MCF 10A (cell line): ENCODE results near the gene ELMO1. TPM values are rescaled to one million over a fixed set of nuclear protein-coding genes. Genes with fewer than 3 reads are reported as not detected.

Experiments used
- BruUV-seq: library from RNA; stranded (reverse); fragments of 400-500 nt; replicated peaks from 2 replicates; lab custom pipeline; 2021; lab: Mats Ljungman, UMichigan
- CTCF ChIA-PET: fragments of 300-600 bp; sonication (Branson Sonifier 250); formaldehyde crosslinking; extraction: SDS; loops from one replicate; lab custom pipeline; 2021; ENCODE audit warnings: antibody characterized with exemption, inconsistent platforms; lab: Yijun Ruan, JAX
- POLR2A ChIA-PET: fragments of 300-600, 350-650 bp; sonication (Branson Sonifier 250); formaldehyde crosslinking; extraction: SDS; loops from one replicate; lab custom pipeline; 2020; ENCODE audit warnings: antibody characterized with exemption, inconsistent platforms; lab: Yijun Ruan, JAX
- DNase-seq: peaks from one replicate; pipeline ENCODE4 v3.0.0-alpha.2; 2018; ENCODE audit not compliant: unreplicated experiment
- H3K27ac Mint-ChIP-seq: one replicate; pipeline ENCODE4 v1.8.0; 2022; ENCODE audit warnings: mild to moderate bottlenecking, low read depth, mixed read lengths; ENCODE audit not compliant: unreplicated experiment
- H3K27me3 Mint-ChIP-seq: one replicate; pipeline ENCODE4 v1.8.0; 2022; ENCODE audit warnings: mixed read lengths; ENCODE audit not compliant: insufficient read depth, unreplicated experiment
- H3K36me3 Mint-ChIP-seq: one replicate; pipeline ENCODE4 v1.8.0; 2022; ENCODE audit warnings: mild to moderate bottlenecking, moderate library complexity, mixed read lengths; ENCODE audit not compliant: insufficient read depth, unreplicated experiment
- H3K4me1 Mint-ChIP-seq: one replicate; pipeline ENCODE4 v1.8.0; 2022; ENCODE audit warnings: mixed read lengths; ENCODE audit not compliant: insufficient read depth, unreplicated experiment
- H3K4me3 Mint-ChIP-seq: one replicate; pipeline ENCODE4 v1.8.0; 2022; ENCODE audit warnings: mild to moderate bottlenecking, moderate library complexity, mixed read lengths; ENCODE audit not compliant: unreplicated experiment
- H3K9me3 Mint-ChIP-seq: one replicate; pipeline ENCODE4 v1.8.0; 2022; ENCODE audit warnings: mixed read lengths; ENCODE audit not compliant: unreplicated experiment
- CTCF ChIP-seq: fragments of 200-600 bp; IDR thresholded peaks from one replicate; pipeline ENCODE4 v1.8.0; 2022; ENCODE audit warnings: antibody characterized with exemption, mild to moderate bottlenecking; ENCODE audit not compliant: unreplicated experiment
- intact Hi-C: fragments of 100-400 bp; cut with micrococcal nuclease; formaldehyde crosslinking; loops from 2 replicates; pipeline ENCODE4 v1.14.1; 2022
- total RNA-seq: library from RNA; stranded (reverse); gene quantifications from 2 replicates; pipeline ENCODE4 v1.2.3, GENCODE V29; 2022

Gene ELMO1
- total RNA-seq, 1 experiment from 2014 or later = 0.30 TPM

- H3K27ac Mint-ChIP-seq = no peak overlapping the region
- POLR2A ChIA-PET = no interaction called here
- H3K27me3 Mint-ChIP-seq = no peaks in the 10 kb centered on the region
- TF ChIP-seq CTCF = no peak
- H3K9me3 Mint-ChIP-seq = peaks cover 8% of the 10 kb centered on the region
- H3K4me3 Mint-ChIP-seq = no peak overlapping the region
- CTCF ChIA-PET = interaction anchor here (0.5 kb wide), 1 partner anchor 29 kb away, joined by 3 read pairs; no protein-coding TSS in a partner anchor
- no peaks in the 10 kb centered on the region for H3K36me3 Mint-ChIP-seq
- BruUV-seq = no TSS peak
- DNase-seq = no peak
- no peaks in the 10 kb centered on the region for H3K4me1 Mint-ChIP-seq
- intact Hi-C loops = no loop called here
Measured at GRCh38 chr7:37410305-37411229, 38.1 kb downstream of the ELMO1 start.

DNA sequence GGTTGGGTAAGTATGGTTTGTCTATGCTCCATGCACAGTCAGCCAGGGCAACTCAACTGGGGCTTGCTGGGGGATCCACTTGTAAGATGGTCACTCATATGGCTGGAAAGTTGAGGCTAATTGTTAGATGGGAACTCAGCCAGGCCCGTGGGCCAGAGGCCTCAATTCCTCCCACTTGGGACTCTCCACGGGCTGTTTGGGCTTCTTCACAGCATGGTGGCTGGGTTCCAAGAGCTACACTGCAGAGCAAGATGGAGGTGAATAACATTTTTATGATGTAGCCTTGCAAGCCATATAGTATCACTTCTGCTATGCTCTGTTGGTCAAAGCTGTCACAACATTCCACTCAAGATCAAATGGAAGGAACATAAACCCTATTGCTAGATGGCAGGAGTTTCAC is 39.2 kb downstream of the ELMO1 start:
- POLR2A ChIA-PET = no interaction called here
- no peaks in the 10 kb centered on the region for H3K27me3 Mint-ChIP-seq
- H3K4me3 Mint-ChIP-seq = no peak overlapping the region
- H3K36me3 Mint-ChIP-seq = no peaks in the 10 kb centered on the region
- H3K9me3 Mint-ChIP-seq = peaks cover 8% of the 10 kb centered on the region
- BruUV-seq = no TSS peak
- TF ChIP-seq CTCF = no peak
- intact Hi-C loops = no loop called here
- no peaks in the 10 kb centered on the region for H3K4me1 Mint-ChIP-seq
- no peak for DNase-seq
- no peak overlapping the region for H3K27ac Mint-ChIP-seq
- CTCF ChIA-PET = interaction anchor here (0.9 kb wide), 1 partner anchor 86 kb away, joined by 6 read pairs; no protein-coding TSS in a partner anchor

DNA sequence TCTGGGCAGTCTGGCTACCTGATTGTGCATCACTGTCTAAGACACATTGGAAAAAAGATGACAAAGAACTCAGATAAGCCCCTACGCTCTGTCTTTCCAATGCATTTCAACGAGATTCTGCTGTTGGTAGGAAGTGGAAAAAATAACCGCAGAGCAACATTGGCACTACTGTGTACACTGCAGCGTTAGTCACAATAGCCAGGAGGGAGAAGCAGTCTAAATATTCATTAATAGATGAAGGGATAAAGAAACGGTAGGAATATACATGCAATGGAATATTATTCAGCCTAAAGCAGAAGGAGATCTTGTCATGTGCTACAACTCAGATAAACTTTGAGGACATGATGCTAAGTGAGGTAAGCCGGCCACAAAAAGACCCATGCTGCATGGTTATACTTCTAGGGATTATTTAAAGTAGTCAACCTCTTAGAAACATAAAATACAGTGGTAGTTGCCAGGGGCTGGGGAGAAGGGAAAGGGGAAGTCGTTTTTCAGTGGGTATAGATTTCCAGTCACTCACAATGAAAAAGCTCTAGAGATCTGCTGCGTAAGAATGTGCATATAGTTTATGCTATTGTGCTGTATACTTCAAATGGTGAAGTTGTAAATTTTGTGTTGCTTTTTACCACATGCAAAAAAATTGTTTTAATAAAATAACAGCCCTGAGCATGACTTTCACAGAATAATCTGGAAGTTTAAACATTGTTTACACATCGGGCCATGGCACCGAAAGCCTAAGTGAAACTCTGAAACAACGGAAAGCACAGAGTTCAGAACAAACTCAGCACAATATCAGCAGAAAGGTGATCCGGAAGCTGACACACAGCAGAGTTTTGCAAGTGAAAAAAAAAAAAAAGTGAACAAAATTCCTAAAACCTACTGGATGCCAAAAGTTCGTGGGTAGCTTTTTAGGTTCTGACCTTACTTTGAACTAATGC is 40.1 kb downstream of the ELMO1 start:
- BruUV-seq = no TSS peak
- no peak for TF ChIP-seq CTCF
- intact Hi-C loops = no loop called here
- Mint-ChIP-seq H3K27ac (no peak overlapping the region), H3K36me3 (no peaks in the 10 kb centered on the region), H3K4me1 (no peaks in the 10 kb centered on the region), H3K27me3 (no peaks in the 10 kb centered on the region), H3K4me3 (no peak overlapping the region), H3K9me3 (peaks cover 8% of the 10 kb centered on the region)
- CTCF ChIA-PET = interaction anchor here (0.9 kb wide), 1 partner anchor 87 kb away, joined by 6 read pairs; no protein-coding TSS in a partner anchor
- DNase-seq = no peak
- POLR2A ChIA-PET = no interaction called here
